ENCODE measurements around the gene GANC. TPM values are rescaled to one million over a fixed set of nuclear protein-coding genes. Genes with fewer than 3 reads are reported as not detected.
"Not testable (repeated sequence)": the region's sequence is repeated elsewhere in the genome, so short reads cannot be mapped to it uniquely, and the experiment has no call there.

GANC gene
- total and polyA plus RNA-seq, 2 experiments from 2014 or later, result 21.0 to 22.2 TPM

DNA sequence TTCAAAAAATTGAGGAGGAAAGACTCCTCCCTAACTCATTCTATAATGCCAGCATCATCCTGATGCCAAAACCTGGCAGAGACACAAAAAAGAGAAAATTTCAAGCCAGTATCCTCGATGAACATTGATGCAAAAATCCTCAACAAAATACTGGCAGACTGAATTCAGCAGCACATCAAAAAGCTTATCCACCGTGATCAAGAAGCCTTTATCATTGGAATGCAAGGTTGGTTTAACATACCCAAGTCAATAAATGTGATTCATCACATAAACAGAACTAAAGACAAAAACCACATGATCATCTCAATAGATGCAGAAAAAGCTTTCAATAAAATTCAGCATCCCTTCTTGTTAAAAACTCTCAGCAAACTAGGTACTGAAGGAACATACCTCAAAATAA, 62.1 kb downstream of the GANC start:
- peaks cover 47% of the 10 kb centered on the region for H3K4me1 ChIP-seq (ENCODE audit: low read depth)
- no peak overlapping the region for H3K4me3 ChIP-seq
- no peaks in the 10 kb centered on the region for H3K9me3 ChIP-seq (ENCODE audit: low read depth)
- H3K36me3 ChIP-seq, result no peaks in the 10 kb centered on the region
- no peak for TF ChIP-seq CTCF (IDR thresholded peaks at IDR 0.05; ENCODE audit: low read depth, low read length)
- no peak overlapping the region for H3K27ac ChIP-seq
- H3K27me3 ChIP-seq, result no peaks in the 10 kb centered on the region
- DNase-seq (ENCODE audit: low read depth in 1 of 2, low spot score in 1 of 2), result no peak

DNA sequence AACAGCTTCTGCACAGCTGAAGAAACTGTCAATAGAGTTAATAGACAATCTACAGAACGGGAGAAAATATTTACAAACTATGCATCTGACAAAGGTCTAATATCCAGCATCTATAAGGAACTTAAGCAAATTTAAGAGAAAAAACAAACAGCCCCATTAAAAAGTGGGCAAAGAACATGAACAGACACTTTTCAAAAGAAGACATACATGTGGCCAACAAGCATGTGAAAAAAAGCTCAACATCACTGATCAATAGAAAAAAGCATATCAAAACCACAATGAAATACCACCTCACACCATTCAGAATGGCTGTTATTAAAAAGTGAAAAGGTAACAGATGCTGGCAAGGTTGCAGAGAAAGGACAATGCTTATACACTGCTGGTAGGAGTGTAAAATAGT, 63.6 kb downstream of the GANC start:
- DNase-seq (ENCODE audit: low read depth in 1 of 2, low spot score in 1 of 2); H3K36me3 ChIP-seq; H3K4me3 ChIP-seq; H3K27me3 ChIP-seq; H3K27ac ChIP-seq; H3K9me3 ChIP-seq (ENCODE audit: low read depth): not testable (repeated sequence)
- peaks cover 41% of the 10 kb centered on the region for H3K4me1 ChIP-seq (ENCODE audit: low read depth)

- H3K27ac ChIP-seq, result peak overlapping the region; percentile 94
- not testable (repeated sequence) for H3K9me3 ChIP-seq (ENCODE audit: low read depth); DNase-seq (ENCODE audit: low read depth in 1 of 2, low spot score in 1 of 2); H3K27me3 ChIP-seq; H3K36me3 ChIP-seq; H3K4me3 ChIP-seq
- peaks cover 36% of the 10 kb centered on the region for H3K4me1 ChIP-seq (ENCODE audit: low read depth)
These were observed 64.1 kb downstream of the GANC start for GRCh38 chr15:42337104-42337503.

DNA sequence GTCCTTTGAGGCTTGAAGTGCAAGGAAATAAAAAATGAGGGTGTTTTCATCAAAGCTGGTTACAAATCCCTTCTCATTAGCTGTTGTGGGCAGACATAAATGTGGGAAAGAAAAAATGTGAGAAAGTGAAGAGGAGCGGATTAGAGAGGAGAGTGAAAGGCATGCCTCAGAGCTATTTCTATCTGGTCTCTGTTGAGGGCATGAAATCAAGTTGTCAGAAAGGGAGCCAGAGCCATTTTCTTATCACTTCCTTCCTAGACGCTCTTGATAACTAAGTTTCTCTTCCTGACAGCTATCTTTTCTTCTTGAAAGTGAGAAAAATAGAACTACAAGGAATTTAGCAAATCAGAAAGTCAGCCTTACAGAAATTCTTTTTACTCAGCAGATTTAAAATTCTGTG, 65.5 kb downstream of the GANC start:
- no peaks in the 10 kb centered on the region for H3K9me3 ChIP-seq (ENCODE audit: low read depth)
- H3K4me3 ChIP-seq, result no peak overlapping the region
- peak in 1 of 2 donors; percentile 5 for DNase-seq (ENCODE audit: low read depth in 1 of 2, low spot score in 1 of 2)
- H3K36me3 ChIP-seq, result no peaks in the 10 kb centered on the region
- TF ChIP-seq CTCF (IDR thresholded peaks at IDR 0.05; ENCODE audit: low read depth, low read length), result no peak
- no peaks in the 10 kb centered on the region for H3K27me3 ChIP-seq
- peak overlapping the region; percentile 94 for H3K27ac ChIP-seq
- H3K4me1 ChIP-seq (ENCODE audit: low read depth), result peaks cover 45% of the 10 kb centered on the region

GRCh38 chr15:42343596-42344232, 70.7 kb downstream of the GANC start:
- no peak for TF ChIP-seq CTCF (IDR thresholded peaks at IDR 0.05; ENCODE audit: low read depth, low read length)
- DNase-seq (ENCODE audit: low read depth in 1 of 2, low spot score in 1 of 2), result no peak

GRCh38 chr15:42344763-42345162, 71.8 kb downstream of the GANC start:
- Histone ChIP-seq H3K4me1 (ENCODE audit: low read depth) (peaks cover 49% of the 10 kb centered on the region), H3K4me3 (no peak overlapping the region), H3K9me3 (ENCODE audit: low read depth) (no peaks in the 10 kb centered on the region), H3K27ac (peak overlapping the region; percentile 79), H3K27me3 (no peaks in the 10 kb centered on the region), H3K36me3 (no peaks in the 10 kb centered on the region)
- peak in 1 of 2 donors; percentile 90 for DNase-seq (ENCODE audit: low read depth in 1 of 2, low spot score in 1 of 2)
- no peak for TF ChIP-seq CTCF (IDR thresholded peaks at IDR 0.05; ENCODE audit: low read depth, low read length)

More at GRCh38 chr15:42343596-42344232, 70.7 kb downstream of the GANC start:
- Histone ChIP-seq H3K27ac (peak overlapping the region; percentile 79), H3K27me3 (no peaks in the 10 kb centered on the region), H3K4me1 (ENCODE audit: low read depth) (peaks cover 59% of the 10 kb centered on the region), H3K9me3 (ENCODE audit: low read depth) (no peaks in the 10 kb centered on the region), H3K36me3 (no peaks in the 10 kb centered on the region), H3K4me3 (no peak overlapping the region)

Measured in cardiac muscle cell (in vitro differentiated cells and primary cell).